Left renal cortex interstitium (tissue), 4 donors: ENCODE data around the gene PRR30. TPM values are rescaled to one million over a fixed set of nuclear protein-coding genes. Genes with fewer than 3 reads are reported as not detected.
"Not testable (repeated sequence)": the region's sequence is repeated elsewhere in the genome, so short reads cannot be mapped to it uniquely, and the experiment has no call there.

Source experiments
- DNase-seq, 4 donors: peaks; one replicate each; pipeline ENCODE4 v3.0.0-alpha.2; 2013; ENCODE audit warnings: low read depth in 4 of 4, low spot score in 2 of 4, missing footprints in 1 of 4
- polyA plus RNA-seq, 4 donors: library from polyadenylated mRNA; unstranded; fragments of 120-200 nt; gene quantifications; one replicate each; pipeline ENCODE4 v1.2.1, GENCODE V29; 2013; ENCODE audit not compliant: insufficient read length in 4 of 4

Gene PRR30
- not detected for polyA plus RNA-seq

DNA sequence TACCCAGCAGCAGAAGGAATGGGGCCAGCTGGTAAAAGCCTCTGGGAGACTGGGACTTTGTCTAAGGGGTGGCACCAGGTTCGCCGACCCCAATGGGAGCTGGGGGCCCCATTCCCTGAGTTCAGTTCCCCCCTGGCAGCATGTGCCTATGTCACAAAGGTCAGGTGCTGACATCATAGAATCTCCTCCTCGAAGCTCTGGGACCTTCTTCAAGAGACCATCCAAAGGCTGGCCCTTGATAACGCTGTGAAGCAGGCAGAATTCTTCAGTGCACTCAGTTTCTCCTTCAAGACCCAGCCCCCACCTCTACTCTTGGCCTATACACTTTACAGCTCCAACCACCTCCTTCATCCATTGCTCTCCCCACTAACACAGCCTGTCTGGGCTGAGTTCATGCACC lies at the start of gene PRR30:
PRR30 (minus strand) TSS at position 101 of the 400 bp plus-strand sequence. CDS start 1,081 bp downstream, outside the sequence.
- no peak for DNase-seq

GRCh38 chr2:27186613-27187345 lies 47.6 kb upstream of the PRR30 start:
- DNase-seq: no peak

- no peak for DNase-seq
These were observed 46.3 kb upstream of the PRR30 start for GRCh38 chr2:27185331-27186026.

DNA sequence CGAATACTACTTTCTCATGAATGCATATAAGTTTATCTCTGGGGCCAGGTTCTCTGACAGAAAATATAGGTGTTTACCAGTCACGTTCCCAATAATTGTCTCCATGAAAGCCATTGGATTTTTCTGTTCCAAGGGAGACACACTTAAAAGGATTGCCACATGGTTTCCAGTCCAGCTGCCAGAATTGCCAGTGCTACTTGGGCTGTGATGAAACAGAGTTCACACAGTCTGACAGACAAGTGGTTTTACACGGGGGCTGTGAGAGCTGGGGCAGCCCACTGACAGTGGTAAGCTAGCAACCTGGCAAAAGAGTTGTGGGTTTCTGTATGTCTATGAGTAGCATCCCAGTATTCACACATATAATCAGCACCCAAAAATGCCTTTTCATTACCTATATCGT lies 44.9 kb upstream of the PRR30 start:
- no peak for DNase-seq

- DNase-seq: no peak
These were observed 43.1 kb upstream of the PRR30 start for GRCh38 chr2:27182346-27182745.

DNA sequence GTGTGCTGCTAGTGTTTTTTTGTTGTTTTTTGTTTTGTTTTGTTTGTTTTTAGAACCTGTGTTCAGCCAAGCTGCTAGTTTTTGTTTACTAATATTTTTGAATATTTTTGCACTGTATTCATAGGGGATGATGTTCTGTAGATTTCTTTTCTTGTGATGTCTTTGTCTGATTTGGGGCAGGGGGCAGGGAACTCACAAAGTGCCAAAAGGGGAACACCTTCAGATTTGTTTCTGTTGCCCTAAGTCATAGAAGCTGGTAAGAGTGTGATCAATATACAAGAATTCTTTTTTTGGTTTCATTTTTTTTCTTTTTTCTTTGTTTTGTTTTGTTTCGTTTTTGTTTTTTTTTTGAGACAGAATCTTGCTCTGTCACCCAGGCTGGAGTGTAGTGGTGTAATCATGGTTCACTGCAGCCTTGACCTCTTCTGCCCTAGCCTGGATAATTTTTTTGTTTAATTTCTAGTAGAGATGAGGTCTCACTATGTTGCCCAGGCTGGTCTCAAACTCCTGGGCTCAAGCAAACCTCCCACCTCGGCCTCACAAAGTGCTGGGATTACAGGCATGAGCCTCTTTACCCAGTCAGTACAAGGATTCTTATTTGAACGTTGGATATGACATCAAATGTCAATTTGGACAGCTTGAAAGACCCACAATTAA lies 40.3 kb upstream of the PRR30 start:
- DNase-seq: no peak

- DNase-seq: no peak
These were observed 39.3 kb upstream of the PRR30 start for GRCh38 chr2:27178469-27178868.

GRCh38 chr2:27177441-27178351 lies 38.5 kb upstream of the PRR30 start:
- no peak for DNase-seq

DNA sequence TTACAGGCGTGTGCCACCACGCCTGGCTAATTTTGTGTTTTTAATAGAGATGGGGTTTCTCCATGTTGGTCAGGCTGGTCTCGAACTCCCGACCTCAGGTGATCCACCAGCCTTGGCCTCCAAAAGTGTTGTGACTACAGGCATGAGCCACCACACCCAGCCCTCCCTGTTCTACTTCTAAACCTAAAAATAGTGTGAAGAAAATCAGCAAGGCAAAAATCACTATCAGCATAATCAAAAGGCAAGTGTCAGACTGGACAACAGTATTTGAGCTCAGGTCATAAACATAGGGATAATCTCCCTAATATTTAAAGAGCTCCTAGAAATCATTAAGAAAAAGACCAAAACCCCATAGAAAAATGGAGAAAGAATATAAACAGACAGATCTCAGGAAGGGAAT lies 36.6 kb upstream of the PRR30 start:
- not testable (repeated sequence) for DNase-seq

GRCh38 chr2:27175330-27175729 lies 36.1 kb upstream of the PRR30 start:
- DNase-seq: no peak

DNA sequence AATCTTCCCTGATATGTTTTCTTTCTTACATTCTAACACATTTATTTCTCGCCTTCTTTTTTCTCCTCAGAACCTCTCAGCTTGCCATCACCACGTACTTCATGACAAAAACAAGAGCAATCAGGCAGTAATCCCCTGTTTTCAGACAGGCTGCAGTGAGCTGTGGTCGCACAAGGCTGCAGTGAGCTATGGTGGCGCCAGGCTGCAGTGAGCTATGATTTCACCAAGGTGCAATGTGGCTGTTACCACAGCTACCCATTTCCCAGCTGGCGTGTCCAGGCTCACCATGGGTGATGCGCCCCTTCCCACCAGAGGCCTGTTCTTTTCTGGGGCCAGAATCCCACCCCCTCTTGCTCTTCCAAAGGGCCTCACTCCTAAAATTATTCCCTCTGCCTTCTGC lies 35.4 kb upstream of the PRR30 start:
- no peak for DNase-seq

DNA sequence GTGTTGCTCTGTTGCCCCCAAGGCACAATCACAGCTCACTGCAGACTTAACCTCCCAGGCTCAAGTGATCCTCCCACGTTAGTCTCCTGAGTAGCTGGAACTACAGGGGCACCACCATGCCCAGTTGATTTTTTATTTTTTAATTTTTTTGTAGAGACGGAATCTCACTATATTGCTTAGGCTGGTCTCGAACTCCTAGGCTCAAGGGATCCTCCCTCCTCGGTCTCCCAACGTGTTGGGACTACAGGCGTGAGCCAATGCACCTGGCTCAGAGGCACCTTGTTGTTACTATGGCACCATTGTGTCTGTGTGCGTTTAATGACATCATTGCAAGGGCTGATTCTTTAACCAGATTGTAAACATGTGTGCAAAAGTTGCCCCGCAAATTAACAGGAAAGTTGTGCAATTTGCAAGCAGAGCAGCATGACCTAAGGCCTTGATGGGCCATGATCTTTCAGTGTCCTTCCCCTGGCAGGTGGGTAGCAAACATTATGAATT lies 32.2 kb upstream of the PRR30 start:
- no peak for DNase-seq

GRCh38 chr2:27170581-27171337 lies 31.5 kb upstream of the PRR30 start:
- no peak for DNase-seq

GRCh38 chr2:27164960-27165763 lies 26.0 kb upstream of the PRR30 start:
- DNase-seq: no peak

GRCh38 chr2:27162151-27163121 lies 23.2 kb upstream of the PRR30 start:
- DNase-seq: no peak

GRCh38 chr2:27160191-27160590 lies 21.0 kb upstream of the PRR30 start:
- no peak for DNase-seq

DNA sequence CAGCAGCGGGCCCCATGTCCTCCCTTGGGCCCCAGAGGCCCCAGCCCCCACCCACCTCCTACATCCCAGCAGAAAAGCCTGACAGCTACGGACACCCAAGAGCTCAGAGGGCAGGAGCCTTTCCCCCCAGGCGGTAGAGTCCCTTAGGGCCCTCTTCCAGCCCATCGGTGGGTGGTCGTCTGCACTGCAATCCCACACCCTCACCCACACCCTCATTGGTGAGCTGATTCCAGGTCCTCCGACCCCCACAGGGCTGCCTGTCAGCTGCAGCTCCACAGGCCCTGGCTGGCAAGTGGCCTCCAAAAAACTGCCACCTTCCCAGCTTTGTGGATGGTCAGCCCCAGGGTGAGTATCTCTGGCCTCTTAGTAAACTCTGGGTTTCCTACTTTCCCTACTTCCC lies 20.1 kb upstream of the PRR30 start:
- no peak for DNase-seq

GRCh38 chr2:27158468-27158867 lies 19.3 kb upstream of the PRR30 start:
- DNase-seq: no peak
